Measurements from ENCODE around the gene C1orf35. TPM values are rescaled to one million over a fixed set of nuclear protein-coding genes. Genes with fewer than 3 reads are reported as not detected.
A peak's percentile ranks its signal among the peaks of the same experiment; 100 is the strongest.

The C1orf35 gene
- total and polyA plus RNA-seq, 2 donors = 4.3 to 25.7 TPM

GRCh38 chr1:228090613-228091081, 12.5 kb downstream of the C1orf35 start:
- no peak for DNase-seq (ENCODE audit: extremely low spot score)
- Histone ChIP-seq H3K4me3 (ENCODE audit: low read depth, low read length) (no peak overlapping the region), H3K27ac (ENCODE audit: low read depth) (no peak overlapping the region), H3K4me1 (ENCODE audit: insufficient read depth) (peaks cover 7% of the 10 kb centered on the region), H3K36me3 (ENCODE audit: insufficient read depth) (no peaks in the 10 kb centered on the region)
- WGBS = 31% methylated on average over 2 of the region's 2 CpGs

- WGBS = 71% methylated on average over 12 of the region's 12 CpGs
- H3K4me3 ChIP-seq (ENCODE audit: low read depth, low read length) = no peak overlapping the region
- no peak for DNase-seq (ENCODE audit: extremely low spot score)
- no peak overlapping the region for H3K27ac ChIP-seq (ENCODE audit: low read depth)
- H3K36me3 ChIP-seq (ENCODE audit: insufficient read depth) = no peaks in the 10 kb centered on the region
- peaks cover 7% of the 10 kb centered on the region for H3K4me1 ChIP-seq (ENCODE audit: insufficient read depth)
Observed at GRCh38 chr1:228089519-228090380, 13.4 kb downstream of the C1orf35 start.

- no peaks in the 10 kb centered on the region for H3K36me3 ChIP-seq (ENCODE audit: insufficient read depth)
- H3K4me1 ChIP-seq (ENCODE audit: insufficient read depth) = peaks cover 7% of the 10 kb centered on the region
- H3K27ac ChIP-seq (ENCODE audit: low read depth) = no peak overlapping the region
- DNase-seq (ENCODE audit: extremely low spot score) = no peak
- 73% methylated on average over 21 of the region's 21 CpGs for WGBS
- no peak overlapping the region for H3K4me3 ChIP-seq (ENCODE audit: low read depth, low read length)
Observed at GRCh38 chr1:228088586-228089498, 14.3 kb downstream of the C1orf35 start.

- H3K27ac ChIP-seq (ENCODE audit: low read depth) = no peak overlapping the region
- DNase-seq (ENCODE audit: extremely low spot score) = no peak
- no peaks in the 10 kb centered on the region for H3K36me3 ChIP-seq (ENCODE audit: insufficient read depth)
- WGBS = 45% methylated on average over 7 of the region's 7 CpGs
- H3K4me3 ChIP-seq (ENCODE audit: low read depth, low read length) = no peak overlapping the region
- H3K4me1 ChIP-seq (ENCODE audit: insufficient read depth) = peaks cover 7% of the 10 kb centered on the region
Observed at GRCh38 chr1:228087771-228088251, 15.3 kb downstream of the C1orf35 start.

- Histone ChIP-seq H3K27ac (ENCODE audit: low read depth) (no peak overlapping the region), H3K36me3 (ENCODE audit: insufficient read depth) (no peaks in the 10 kb centered on the region), H3K4me1 (ENCODE audit: insufficient read depth) (peaks cover 7% of the 10 kb centered on the region), H3K4me3 (ENCODE audit: low read depth, low read length) (no peak overlapping the region)
- 32% methylated on average over 6 of the region's 6 CpGs for WGBS
- no peak for DNase-seq (ENCODE audit: extremely low spot score)
Observed at GRCh38 chr1:228085287-228085951, 17.7 kb downstream of the C1orf35 start.

GRCh38 chr1:228084797-228085196, 18.3 kb downstream of the C1orf35 start:
- H3K4me3 ChIP-seq (ENCODE audit: low read depth, low read length) = peak overlapping the region; percentile 7
- no peaks in the 10 kb centered on the region for H3K36me3 ChIP-seq (ENCODE audit: insufficient read depth)
- no peak for DNase-seq (ENCODE audit: extremely low spot score)
- 43% methylated on average over 5 of the region's 5 CpGs for WGBS
- H3K4me1 ChIP-seq (ENCODE audit: insufficient read depth) = peaks cover 7% of the 10 kb centered on the region
- no peak overlapping the region for H3K27ac ChIP-seq (ENCODE audit: low read depth)

GRCh38 chr1:228084325-228084724, 18.8 kb downstream of the C1orf35 start:
- no peak for DNase-seq (ENCODE audit: extremely low spot score)
- H3K27ac ChIP-seq (ENCODE audit: low read depth) = no peak overlapping the region
- H3K4me3 ChIP-seq (ENCODE audit: low read depth, low read length) = peak overlapping the region; percentile 96
- WGBS = 10% methylated on average over 3 of the region's 3 CpGs
- H3K4me1 ChIP-seq (ENCODE audit: insufficient read depth) = peaks cover 7% of the 10 kb centered on the region
- no peaks in the 10 kb centered on the region for H3K36me3 ChIP-seq (ENCODE audit: insufficient read depth)

GRCh38 chr1:228083871-228084278, 19.2 kb downstream of the C1orf35 start:
- H3K4me3 ChIP-seq (ENCODE audit: low read depth, low read length) = peak overlapping the region; percentile 96
- peak overlapping the region; percentile 6 for H3K27ac ChIP-seq (ENCODE audit: low read depth)
- no peak for DNase-seq (ENCODE audit: extremely low spot score)
- H3K4me1 ChIP-seq (ENCODE audit: insufficient read depth) = peaks cover 4% of the 10 kb centered on the region
- 2% methylated on average over 17 of the region's 17 CpGs for WGBS
- no peaks in the 10 kb centered on the region for H3K36me3 ChIP-seq (ENCODE audit: insufficient read depth)

- Histone ChIP-seq H3K36me3 (ENCODE audit: insufficient read depth) (no peaks in the 10 kb centered on the region), H3K4me1 (ENCODE audit: insufficient read depth) (peaks cover 2% of the 10 kb centered on the region), H3K4me3 (ENCODE audit: low read depth, low read length) (peak overlapping the region; percentile 96), H3K27ac (ENCODE audit: low read depth) (peak overlapping the region; percentile 100)
- under 1% methylated on average over 79 of the region's 79 CpGs for WGBS
- no peak for DNase-seq (ENCODE audit: extremely low spot score)
Observed at GRCh38 chr1:228082918-228083870, 19.9 kb downstream of the C1orf35 start.

GRCh38 chr1:228082214-228082917, 20.8 kb downstream of the C1orf35 start, which contains the start of gene ARF1:
TSS of gene ARF1 (plus strand) at chr1:228082708. CDS start at chr1:228097115, 14,407 bp downstream.
- no peaks in the 10 kb centered on the region for H3K4me1 ChIP-seq (ENCODE audit: insufficient read depth)
- peak within 1 kb of the TSS; percentile 100 for H3K27ac ChIP-seq (ENCODE audit: low read depth)
- WGBS = under 1% methylated on average over 87 of the region's 87 CpGs
- peak; percentile 66 for DNase-seq (ENCODE audit: extremely low spot score)
- peak within 1 kb of the TSS; percentile 96 for H3K4me3 ChIP-seq (ENCODE audit: low read depth, low read length)
- no peaks in the 10 kb centered on the region for H3K36me3 ChIP-seq (ENCODE audit: insufficient read depth)

- H3K36me3 ChIP-seq (ENCODE audit: insufficient read depth) = no peaks in the 10 kb centered on the region
- H3K4me1 ChIP-seq (ENCODE audit: insufficient read depth) = no peaks in the 10 kb centered on the region
- no peak for DNase-seq (ENCODE audit: extremely low spot score)
- WGBS = 13% methylated on average over 31 of the region's 31 CpGs
- H3K27ac ChIP-seq (ENCODE audit: low read depth) = no peak overlapping the region
- peak overlapping the region; percentile 78 for H3K4me3 ChIP-seq (ENCODE audit: low read depth, low read length)
Observed at GRCh38 chr1:228081578-228082213, 21.4 kb downstream of the C1orf35 start.

All from urinary bladder (tissue), 4 donors.